HCT116 (cell line): Measurements from ENCODE around the gene OTULIN.

Experiments
- ATF3 ChIP-seq: IDR thresholded peaks from 2 replicates; pipeline ENCODE4 v1.6.1; 2012
- CTCF ChIP-seq, 3 experiments: fragments of 200-600 bp in 1 of 3; sonication (generic) in 1 of 3; IDR thresholded peaks in 2 of 3; conservative IDR thresholded peaks in 1 of 3; 2 replicates each; pipeline ENCODE4 v1.5.1; 2012 to 2017; ENCODE audit warnings: low read depth in 2 of 3, low read length in 2 of 3, antibody characterized with exemption in 1 of 3, borderline replicate concordance in 1 of 3, control low read depth in 1 of 3, mild to moderate bottlenecking in 1 of 3, mixed read lengths in 1 of 3, mixed run types in 1 of 3, moderate library complexity in 1 of 3; ENCODE audit not compliant: insufficient read depth in 1 of 3
- EZH2 ChIP-seq: fragments of 200-600 bp; sonication (generic); IDR thresholded peaks from 2 replicates; pipeline ENCODE4 v1.6.1; 2017; ENCODE audit warnings: antibody characterized with exemption, mixed run types
- MAX ChIP-seq: IDR thresholded peaks from 2 replicates; pipeline ENCODE4 v1.6.1; 2012
- POLR2A ChIP-seq: IDR thresholded peaks from 2 replicates; pipeline ENCODE4 v1.7.0; 2011; ENCODE audit warnings: borderline replicate concordance; ENCODE audit not compliant: insufficient read depth, insufficient read length; ENCODE audit errors: extremely low read depth
- POLR2AphosphoS5 ChIP-seq: IDR thresholded peaks from 2 replicates; pipeline ENCODE4 v1.6.1; 2011; ENCODE audit warnings: mild to moderate bottlenecking, low read depth, low read length, moderate library complexity
- SIN3A ChIP-seq: IDR thresholded peaks from 2 replicates; pipeline ENCODE4 v1.6.1; 2012; ENCODE audit warnings: low read depth
- TCF7L2 ChIP-seq: IDR thresholded peaks from 2 replicates; pipeline ENCODE4 v1.7.0; 2011; ENCODE audit warnings: borderline replicate concordance, inconsistent platforms; ENCODE audit not compliant: insufficient read depth, insufficient read length; ENCODE audit errors: extremely low read depth
- YY1 ChIP-seq: IDR thresholded peaks from 2 replicates; pipeline ENCODE4 v1.6.1; 2011; ENCODE audit warnings: low read length, low read depth, moderate library complexity, mild to moderate bottlenecking; ENCODE audit not compliant: insufficient replicate concordance; ENCODE audit errors: extremely low read depth
- ZNF274 ChIP-seq: fragments of 200-500 bp; sonication (Bioruptor generic); IDR thresholded peaks from 2 replicates; pipeline ENCODE4 v1.6.1; 2014; ENCODE audit warnings: mild to moderate bottlenecking, low read depth, low read length, inconsistent platforms

- TF ChIP-seq YY1 (no peak), MAX (no peak), CTCF (IDR thresholded peaks at IDR 0.05 in 2 of 3, conservative IDR thresholded peaks at IDR 0.05 in 1 of 3; ENCODE audit: borderline replicate concordance in 1 of 3, insufficient read depth in 1 of 3, low read depth in 2 of 3, low read length in 2 of 3) (no peak), TCF7L2 (no peak), POLR2A (no peak), ZNF274 (no peak), POLR2AphosphoS5 (no peak), ATF3 (no peak), EZH2 (no peak), SIN3A (no peak)
Observed at GRCh38 chr5:14681236-14681752, 16.8 kb downstream of the OTULIN start.
